GM23338 (cell line): ENCODE data around the gene LRRC73.

Experiments
- ETS1 ChIP-seq: IDR thresholded peaks from 2 replicates; pipeline ENCODE4 v1.6.1; 2016; ENCODE audit warnings: antibody characterized with exemption
- EZH2phosphoT487 ChIP-seq: fragments of 200-600 bp; sonication (generic); IDR thresholded peaks from one replicate; pipeline ENCODE4 v1.8.1; 2018; ENCODE audit warnings: antibody characterized with exemption; ENCODE audit not compliant: unreplicated experiment
- JUNB ChIP-seq: IDR thresholded peaks from one replicate; pipeline ENCODE4 v1.6.1; 2016; ENCODE audit warnings: antibody characterized with exemption; ENCODE audit not compliant: unreplicated experiment
- POLR2AphosphoS5 ChIP-seq: IDR thresholded peaks from 2 replicates; pipeline ENCODE4 v1.6.1; 2016; ENCODE audit warnings: antibody characterized with exemption, low read depth
- TF ChIP-seq, protein P1 (sequence below), 2 experiments: fragments of 200-600 bp in 1 of 2; sonication (generic) in 1 of 2; conservative IDR thresholded peaks; 2 replicates each; pipeline versions ENCODE4 v1.5.1 to v1.6.1; 2016 to 2017; ENCODE audit warnings: antibody characterized with exemption in 2 of 2, low read depth in 2 of 2, mild to moderate bottlenecking in 2 of 2, moderate library complexity in 1 of 2

- no peak for TF ChIP-seq EZH2phosphoT487
- no peak for TF ChIP-seq ETS1
- TF ChIP-seq, protein P1, sequence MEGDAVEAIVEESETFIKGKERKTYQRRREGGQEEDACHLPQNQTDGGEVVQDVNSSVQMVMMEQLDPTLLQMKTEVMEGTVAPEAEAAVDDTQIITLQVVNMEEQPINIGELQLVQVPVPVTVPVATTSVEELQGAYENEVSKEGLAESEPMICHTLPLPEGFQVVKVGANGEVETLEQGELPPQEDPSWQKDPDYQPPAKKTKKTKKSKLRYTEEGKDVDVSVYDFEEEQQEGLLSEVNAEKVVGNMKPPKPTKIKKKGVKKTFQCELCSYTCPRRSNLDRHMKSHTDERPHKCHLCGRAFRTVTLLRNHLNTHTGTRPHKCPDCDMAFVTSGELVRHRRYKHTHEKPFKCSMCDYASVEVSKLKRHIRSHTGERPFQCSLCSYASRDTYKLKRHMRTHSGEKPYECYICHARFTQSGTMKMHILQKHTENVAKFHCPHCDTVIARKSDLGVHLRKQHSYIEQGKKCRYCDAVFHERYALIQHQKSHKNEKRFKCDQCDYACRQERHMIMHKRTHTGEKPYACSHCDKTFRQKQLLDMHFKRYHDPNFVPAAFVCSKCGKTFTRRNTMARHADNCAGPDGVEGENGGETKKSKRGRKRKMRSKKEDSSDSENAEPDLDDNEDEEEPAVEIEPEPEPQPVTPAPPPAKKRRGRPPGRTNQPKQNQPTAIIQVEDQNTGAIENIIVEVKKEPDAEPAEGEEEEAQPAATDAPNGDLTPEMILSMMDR (conservative IDR thresholded peaks at IDR 0.05; ENCODE audit: low read depth in 2 of 2) = no peak
- no peak for TF ChIP-seq POLR2AphosphoS5
- no peak for TF ChIP-seq JUNB
These were observed 4.0 kb downstream of the LRRC73 start for GRCh38 chr6:43506171-43506570.
